Smooth muscle cell of the brain vasculature (primary cell): ENCODE data around the gene TMEM26.
"Not testable (repeated sequence)": the region's sequence is repeated elsewhere in the genome, so short reads cannot be mapped to it uniquely, and the experiment has no call there.

Source experiments
- DNase-seq: peaks from one replicate; pipeline ENCODE4 v3.0.0-alpha.2; 2012; ENCODE audit warnings: low read depth, low spot score

The TMEM26 gene

GRCh38 chr10:61400524-61400923 lies 52.7 kb downstream of the TMEM26 start:
- no peak for DNase-seq

GRCh38 chr10:61399406-61399805 lies 53.8 kb downstream of the TMEM26 start:
- DNase-seq, result no peak

- no peak for DNase-seq
These were observed 54.6 kb downstream of the TMEM26 start for GRCh38 chr10:61398366-61399129.

GRCh38 chr10:61397175-61397986 lies 55.8 kb downstream of the TMEM26 start:
- no peak for DNase-seq

GRCh38 chr10:61391281-61391680 lies 61.9 kb downstream of the TMEM26 start:
- no peak for DNase-seq

GRCh38 chr10:61390851-61391250 lies 62.3 kb downstream of the TMEM26 start:
- no peak for DNase-seq

GRCh38 chr10:61389887-61390286 lies 63.3 kb downstream of the TMEM26 start:
- DNase-seq, result no peak

GRCh38 chr10:61388986-61389385 lies 64.2 kb downstream of the TMEM26 start:
- not testable (repeated sequence) for DNase-seq

- no peak for DNase-seq
These were observed 67.8 kb downstream of the TMEM26 start for GRCh38 chr10:61385231-61386001.

GRCh38 chr10:61381153-61381552 lies 72.0 kb downstream of the TMEM26 start:
- not testable (repeated sequence) for DNase-seq

GRCh38 chr10:61378865-61379264 lies 74.3 kb downstream of the TMEM26 start:
- no peak for DNase-seq

- DNase-seq, result no peak
These were observed 76.2 kb downstream of the TMEM26 start for GRCh38 chr10:61376908-61377368.

GRCh38 chr10:61376377-61376776 lies 76.8 kb downstream of the TMEM26 start:
- no peak for DNase-seq

- DNase-seq, result no peak
These were observed 86.8 kb downstream of the TMEM26 start for GRCh38 chr10:61366365-61366764.

GRCh38 chr10:61364619-61365018 lies 88.6 kb downstream of the TMEM26 start:
- DNase-seq, result no peak

- no peak for DNase-seq
These were observed 90.2 kb downstream of the TMEM26 start for GRCh38 chr10:61363006-61363405.

- no peak for DNase-seq
These were observed 93.7 kb downstream of the TMEM26 start for GRCh38 chr10:61359452-61359851.

GRCh38 chr10:61357687-61358086 lies 95.5 kb downstream of the TMEM26 start:
- DNase-seq, result no peak
